B cell (primary cell): ENCODE results near the gene AKT3. TPM values are rescaled to one million over a fixed set of nuclear protein-coding genes. Genes with fewer than 3 reads are reported as not detected.
A peak's percentile ranks its signal among the peaks of the same experiment; 100 is the strongest.

Source experiments
- ATAC-seq: fragments of 200-7000 bp; cut with Tn5 transposase; one replicate; pipeline ENCODE4 v1.10.0; 2021; ENCODE audit warnings: low read depth, mild to moderate bottlenecking, moderate number of reproducible peaks, moderate library complexity
- CTCF ChIA-PET: fragments of 350-600 bp; sonication (Branson Sonifier 250); formaldehyde crosslinking; loops from one replicate; lab custom pipeline; 2021; ENCODE audit warnings: antibody characterized with exemption, inconsistent platforms; lab: Charles Lee
- POLR2A ChIA-PET: fragments of 350-600 bp; sonication (Branson Sonifier 250); formaldehyde crosslinking; loops from one replicate; lab custom pipeline; 2021; ENCODE audit warnings: antibody characterized with exemption; lab: Charles Lee
- DNase-seq: peaks from one replicate; pipeline ENCODE4 v3.0.0; 2013
- H2AFZ ChIP-seq: 2 replicates; pipeline ENCODE4 v1.6.1; 2012; ENCODE audit warnings: mild to moderate bottlenecking, low read depth, low read length; ENCODE audit not compliant: insufficient read depth, poor library complexity, severe bottlenecking
- H3K27ac ChIP-seq, 2 donors: 1 replicate in 1 of 2; 2 replicates in 1 of 2; pipeline ENCODE4 v1.5.1; 2012 to 2013; ENCODE audit warnings: low read length in 2 of 2, mild to moderate bottlenecking in 2 of 2, moderate library complexity in 1 of 2
- H3K27me3 ChIP-seq, 4 experiments: fragments of 200-600 bp in 1 of 4; sonication (generic) in 1 of 4; replicated peaks in 1 of 4; 1 replicate in 2 of 4; 2 replicates in 2 of 4; pipeline versions ENCODE4 v1.6.1 to v1.7.0; 2013 to 2016; ENCODE audit warnings: low read length in 3 of 4, mild to moderate bottlenecking in 2 of 4, mixed read lengths in 1 of 4, moderate library complexity in 1 of 4; ENCODE audit not compliant: insufficient read depth in 4 of 4, control insufficient read depth in 3 of 4; ENCODE audit errors: control extremely low read depth in 1 of 4
- H3K36me3 ChIP-seq, 2 experiments: replicated peaks in 1 of 2; 1 replicate in 1 of 2; 2 replicates in 1 of 2; pipeline versions ENCODE4 v1.6.1 to v1.7.1; 2013; ENCODE audit warnings: low read length in 1 of 2; ENCODE audit not compliant: insufficient read depth in 2 of 2, control insufficient read depth in 1 of 2; ENCODE audit errors: control extremely low read depth in 1 of 2, extremely low read depth in 1 of 2
- H3K4me1 ChIP-seq, 2 donors: fragments of 200-600 bp in 1 of 2; sonication (generic) in 1 of 2; 1 replicate in 1 of 2; 2 replicates in 1 of 2; pipeline versions ENCODE4 v1.5.1 to v1.6.1; 2013 to 2017; ENCODE audit warnings: low read length in 2 of 2; ENCODE audit not compliant: control insufficient read depth in 2 of 2, insufficient read depth in 2 of 2
- H3K4me2 ChIP-seq: replicated peaks from 2 replicates; pipeline ENCODE3; 2012; ENCODE audit warnings: mild to moderate bottlenecking, low read depth, low read length; ENCODE audit not compliant: poor library complexity, severe bottlenecking
- H3K4me3 ChIP-seq, 5 experiments: fragments of 200-600 bp in 1 of 5; sonication (generic) in 1 of 5; 1 replicate in 3 of 5; 2 replicates in 2 of 5; pipeline versions ENCODE4 v1.5.1 to v1.7.0; 2011 to 2016; ENCODE audit warnings: low read length in 4 of 5, mild to moderate bottlenecking in 4 of 5, low read depth in 2 of 5, control low read depth in 1 of 5, moderate library complexity in 1 of 5; ENCODE audit not compliant: insufficient read depth in 1 of 5; ENCODE audit errors: control extremely low read depth in 1 of 5, extremely low read depth in 1 of 5
- H3K79me2 ChIP-seq: fragments of 200-600 bp; sonication (generic); one replicate; pipeline ENCODE4 v1.6.0; 2016; ENCODE audit warnings: low read length; ENCODE audit not compliant: control insufficient read depth, insufficient read depth
- H3K9ac ChIP-seq: fragments of 200-600 bp; sonication (generic); 2 replicates; pipeline ENCODE4 v1.6.1; 2017; ENCODE audit warnings: mild to moderate bottlenecking, low read length, moderate library complexity
- H3K9me3 ChIP-seq, 3 donors: one replicate each; pipeline versions ENCODE4 v1.6.1 to v1.7.1; 2013; ENCODE audit warnings: low read length in 2 of 3; ENCODE audit not compliant: control insufficient read depth in 2 of 3, insufficient read depth in 1 of 3; ENCODE audit errors: control extremely low read depth in 1 of 3
- H4K20me1 ChIP-seq: 2 replicates; pipeline ENCODE4 v1.6.0; 2012; ENCODE audit warnings: mild to moderate bottlenecking, low read length; ENCODE audit not compliant: insufficient read depth, control insufficient read depth, poor library complexity, severe bottlenecking
- H3K27ac Mint-ChIP-seq: one replicate; pipeline ENCODE4 v1.8.0; 2021; ENCODE audit warnings: mixed read lengths
- H3K27me3 Mint-ChIP-seq: one replicate; pipeline ENCODE4 v1.8.0; 2021; ENCODE audit warnings: mixed read lengths
- H3K4me1 Mint-ChIP-seq: one replicate; pipeline ENCODE4 v1.8.0; 2021; ENCODE audit warnings: mixed read lengths
- H3K4me3 Mint-ChIP-seq: one replicate; pipeline ENCODE4 v1.8.0; 2021; ENCODE audit warnings: mixed read lengths
- H3K9me3 Mint-ChIP-seq: one replicate; pipeline ENCODE4 v1.8.0; 2022; ENCODE audit warnings: mixed read lengths; ENCODE audit not compliant: insufficient read depth
- EZH2 ChIP-seq: IDR thresholded peaks from 2 replicates; pipeline ENCODE4 v1.6.1; 2012; ENCODE audit warnings: borderline replicate concordance, low read depth, mild to moderate bottlenecking, moderate library complexity, low read length; ENCODE audit not compliant: insufficient read depth, poor library complexity, severe bottlenecking
- WGBS: methylation state at CpG from one replicate; pipeline ENCODE4 v1.1.5; 2013; ENCODE audit warnings: missing lambda C conversion rate; ENCODE audit not compliant: insufficient coverage; 5-methylcytosine and 5-hydroxymethylcytosine counted together
- intact Hi-C: fragments of 100-400 bp; cut with micrococcal nuclease; formaldehyde crosslinking; loops from one replicate; pipeline ENCODE4 v1.10.0; 2022
- polyA plus RNA-seq: library from polyadenylated mRNA; depleted of rRNA; stranded (reverse); fragments of >200 nt; gene quantifications from 2 replicates; pipeline ENCODE4 v1.2.3, GENCODE V29; 2012
- total RNA-seq, 2 donors: library from RNA; stranded (reverse); fragments of 120-200 nt in 1 of 2; gene quantifications; 1 replicate in 1 of 2; 2 replicates in 1 of 2; pipeline versions ENCODE4 v1.2.3 to v1.2.4, GENCODE V29; 2013 to 2022
- TF ChIP-seq, protein P1 (sequence below): fragments of 200-600 bp; IDR thresholded peaks from one replicate; pipeline ENCODE4 v1.8.0; 2022; ENCODE audit warnings: antibody characterized with exemption, mild to moderate bottlenecking

Gene AKT3
- total and polyA plus RNA-seq, 2 donors (not counting 1 experiment from before 2014, with no cell fraction given), result 4.4 to 148 TPM

DNA sequence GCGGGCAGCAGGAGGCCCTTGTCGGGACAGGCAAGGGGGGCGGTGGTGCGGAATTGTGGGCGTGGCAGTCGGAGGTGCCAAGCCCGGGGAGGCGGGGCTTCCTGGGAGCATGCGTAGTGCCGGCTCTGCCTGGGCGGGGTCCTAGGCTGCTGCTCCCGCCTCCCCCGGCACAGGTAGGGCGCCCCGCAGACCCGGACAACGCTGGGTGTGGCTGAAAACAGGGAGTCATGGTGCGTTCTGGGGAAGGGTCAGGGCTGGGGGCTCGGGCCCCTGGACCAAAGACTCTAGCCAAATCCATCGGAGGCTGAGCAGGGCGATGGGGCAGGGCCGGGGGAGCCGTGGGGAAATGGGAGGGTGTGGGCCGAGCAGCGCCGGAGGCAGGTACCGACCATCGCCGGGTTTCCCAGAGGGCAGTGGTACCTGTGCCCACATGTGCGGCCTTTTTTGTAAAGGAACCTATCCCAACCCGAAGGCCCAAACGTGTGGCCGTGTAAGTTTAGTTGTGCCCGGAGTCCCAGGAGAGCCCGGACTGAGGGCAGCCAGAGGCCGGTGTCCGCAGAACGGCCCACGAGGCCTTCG lies 362.3 kb downstream of the AKT3 start:
- Mint-ChIP-seq H3K4me1 (peaks cover 4% of the 10 kb centered on the region), H3K27ac (no peak overlapping the region), H3K27me3 (no peaks in the 10 kb centered on the region), H3K9me3 (no peaks in the 10 kb centered on the region), H3K4me3 (no peak overlapping the region)
- H3K79me2 ChIP-seq, result no peaks in the 10 kb centered on the region
- H3K4me2 ChIP-seq, result no peak overlapping the region
- ATAC-seq (peak; percentile 17), DNase-seq (no peak)
- peaks cover 2% of the 10 kb centered on the region in 2 donors for H3K4me1 ChIP-seq
- peaks cover 0 to 2% (median 0%) of the 10 kb centered on the region in 4 experiments for H3K27me3 ChIP-seq
- ChIA-PET CTCF (no interaction called here), POLR2A (no interaction called here)
- peaks cover 0 to 6% (median 0%) of the 10 kb centered on the region in 3 donors for H3K9me3 ChIP-seq
- H3K36me3 ChIP-seq, result peaks cover 0 to 13% of the 10 kb centered on the region in 2 experiments
- H3K27ac ChIP-seq, result no peak overlapping the region
- H3K9ac ChIP-seq, result peak overlapping the region; percentile 19
- no peak overlapping the region for H2AFZ ChIP-seq
- peak overlapping the region in 3 of 5 experiments; percentile 4 to 42 (median 39) for H3K4me3 ChIP-seq
- TF ChIP-seq EZH2, result no peak
- TF ChIP-seq, protein P1, sequence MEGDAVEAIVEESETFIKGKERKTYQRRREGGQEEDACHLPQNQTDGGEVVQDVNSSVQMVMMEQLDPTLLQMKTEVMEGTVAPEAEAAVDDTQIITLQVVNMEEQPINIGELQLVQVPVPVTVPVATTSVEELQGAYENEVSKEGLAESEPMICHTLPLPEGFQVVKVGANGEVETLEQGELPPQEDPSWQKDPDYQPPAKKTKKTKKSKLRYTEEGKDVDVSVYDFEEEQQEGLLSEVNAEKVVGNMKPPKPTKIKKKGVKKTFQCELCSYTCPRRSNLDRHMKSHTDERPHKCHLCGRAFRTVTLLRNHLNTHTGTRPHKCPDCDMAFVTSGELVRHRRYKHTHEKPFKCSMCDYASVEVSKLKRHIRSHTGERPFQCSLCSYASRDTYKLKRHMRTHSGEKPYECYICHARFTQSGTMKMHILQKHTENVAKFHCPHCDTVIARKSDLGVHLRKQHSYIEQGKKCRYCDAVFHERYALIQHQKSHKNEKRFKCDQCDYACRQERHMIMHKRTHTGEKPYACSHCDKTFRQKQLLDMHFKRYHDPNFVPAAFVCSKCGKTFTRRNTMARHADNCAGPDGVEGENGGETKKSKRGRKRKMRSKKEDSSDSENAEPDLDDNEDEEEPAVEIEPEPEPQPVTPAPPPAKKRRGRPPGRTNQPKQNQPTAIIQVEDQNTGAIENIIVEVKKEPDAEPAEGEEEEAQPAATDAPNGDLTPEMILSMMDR, result no peak
- 89% methylated on average over 40 of the region's 40 CpGs for WGBS
- intact Hi-C loops, result no loop called here
- H4K20me1 ChIP-seq, result no peaks in the 10 kb centered on the region

DNA sequence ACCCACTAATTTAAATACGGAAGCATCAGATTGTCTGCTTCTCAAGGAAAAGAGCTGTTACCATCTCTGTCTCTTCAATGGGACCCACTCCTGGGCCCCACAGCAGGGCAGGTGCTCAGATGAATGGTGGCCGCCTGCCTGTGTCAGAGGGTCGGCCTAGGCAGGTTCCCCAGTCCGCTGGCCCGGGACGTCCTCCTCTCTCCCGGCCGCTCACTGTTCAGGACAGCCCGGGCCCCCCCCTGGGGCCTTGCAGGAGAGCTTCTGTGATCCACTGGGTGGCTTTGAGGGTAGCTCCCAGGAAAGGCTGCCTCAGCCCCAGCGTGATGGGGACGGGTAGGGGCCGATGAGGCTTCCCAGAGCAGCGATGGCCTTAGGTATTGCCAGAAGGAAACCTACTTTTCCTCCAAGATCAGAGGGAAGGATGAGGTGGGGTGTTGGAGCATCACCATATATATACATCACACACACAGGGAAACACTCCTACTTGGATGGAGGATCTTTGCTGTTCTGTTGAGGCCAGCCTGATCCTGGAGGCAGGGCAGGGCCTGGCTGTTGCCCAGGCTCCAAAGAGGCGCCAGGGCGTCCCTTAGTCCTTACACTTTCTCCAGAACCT lies 362.9 kb downstream of the AKT3 start:
- peaks cover 0 to 13% of the 10 kb centered on the region in 2 experiments for H3K36me3 ChIP-seq
- intact Hi-C loops, result no loop called here
- H3K9me3 ChIP-seq, result peaks cover 0 to 6% (median 0%) of the 10 kb centered on the region in 3 donors
- 93% methylated on average over 11 of the region's 15 CpGs for WGBS
- H3K9ac ChIP-seq, result no peak overlapping the region
- no peak overlapping the region for H2AFZ ChIP-seq
- TF ChIP-seq, protein P1, result no peak
- no peak for TF ChIP-seq EZH2
- H3K27me3 Mint-ChIP-seq, result no peaks in the 10 kb centered on the region
- H3K79me2 ChIP-seq, result no peaks in the 10 kb centered on the region
- CTCF ChIA-PET, result no interaction called here
- no peaks in the 10 kb centered on the region for H4K20me1 ChIP-seq
- POLR2A ChIA-PET, result no interaction called here
- peaks cover 8% of the 10 kb centered on the region in 2 donors for H3K4me1 ChIP-seq
- H3K27ac Mint-ChIP-seq, result no peak overlapping the region
- H3K4me2 ChIP-seq, result no peak overlapping the region
- no peak overlapping the region for H3K4me3 ChIP-seq
- H3K27me3 ChIP-seq, result peaks cover 0 to 8% (median 0%) of the 10 kb centered on the region in 4 experiments
- peaks cover 10% of the 10 kb centered on the region for H3K4me1 Mint-ChIP-seq
- H3K4me3 Mint-ChIP-seq, result no peak overlapping the region
- ATAC-seq, result no peak
- no peaks in the 10 kb centered on the region for H3K9me3 Mint-ChIP-seq
- no peak overlapping the region for H3K27ac ChIP-seq
- DNase-seq, result no peak
